Subcutaneous preadipocyte (primary cell): ENCODE results near the gene GGTLC2. TPM values are rescaled to one million over a fixed set of nuclear protein-coding genes. Genes with fewer than 3 reads are reported as not detected.

Experiments used
- small RNA-seq: library from RNA; depleted of rRNA; stranded (forward); fragments of <200 nt; gene quantifications from one replicate; pipeline ENCODE3, GENCODE V24; 2012
- total RNA-seq: library from RNA; depleted of rRNA; stranded (reverse); fragments of >200 nt; gene quantifications from 2 replicates; pipeline ENCODE4 v1.2.3, GENCODE V29; 2012

Gene GGTLC2
- total RNA-seq: not detected in 2 replicates

DNA sequence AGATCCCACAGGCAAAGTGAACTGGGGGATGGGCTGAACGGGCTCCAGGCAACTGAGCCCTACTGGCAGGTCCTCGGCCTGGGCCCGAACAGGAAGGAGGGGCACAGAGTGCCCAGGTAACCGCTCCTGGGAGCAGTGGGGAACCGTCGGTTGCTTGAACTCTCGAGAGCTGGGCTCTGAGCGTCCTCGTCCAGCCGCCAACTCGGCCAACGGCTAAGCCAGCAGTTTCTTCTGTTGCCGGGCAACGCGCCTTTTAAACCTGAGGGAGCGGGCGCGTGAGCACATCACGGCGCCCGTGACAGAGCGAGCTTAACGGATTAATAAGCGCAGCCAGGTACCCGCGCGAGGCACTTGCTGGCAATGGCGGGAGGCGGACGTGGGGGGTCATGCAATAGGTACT, at the start of gene GGTLC2:
GGTLC2 (plus strand) TSS at position 301 of the 400 bp plus-strand sequence. CDS start 1,732 bp downstream, outside the sequence.

Small RNA genes lying within 50 kb of the gene (small RNA-seq; reads per million reads assigned to genes)
- not detected for gene AC244250.2
- gene IGLV3-29: not detected
- not detected for gene IGLVVI-25-1

Other genes with a start within 250 kb of the GGTLC2 start
- gene ZNF280B, start 135.9 kb upstream of the GGTLC2 start, total RNA-seq: 0.73 and 0.98 TPM in 2 replicates
- 0.20 and 0.37 TPM in 2 replicates for gene ZNF280A, start 124.3 kb upstream of the GGTLC2 start, total RNA-seq
- 0.20 and 0.37 TPM in 2 replicates for gene PRAME, start 85.3 kb upstream of the GGTLC2 start, total RNA-seq
- gene IGLL5, start 243.2 kb downstream of the GGTLC2 start, total RNA-seq: not detected in 2 replicates